Esophagus squamous epithelium (tissue), 5 donors: Measurements from ENCODE around the gene CD19. TPM values are rescaled to one million over a fixed set of nuclear protein-coding genes. Genes with fewer than 3 reads are reported as not detected.

Experiments
- DNase-seq: peaks from one replicate; lab custom pipeline; 2025; lab: John Stamatoyannopoulos, UW
- H3K27ac ChIP-seq, 4 donors: fragments of 200-600 bp; sonication (generic); one replicate each; pipeline ENCODE4 v1.5.1; 2016 to 2019; ENCODE audit warnings: mild to moderate bottlenecking in 1 of 4
- H3K27me3 ChIP-seq, 4 donors: fragments of 200-600 bp; sonication (generic); 1 replicate in 3 of 4; 2 replicates in 1 of 4; pipeline versions ENCODE4 v1.5.1 to v1.6.0; 2017 to 2021; ENCODE audit warnings: antibody characterized with exemption in 1 of 4
- H3K36me3 ChIP-seq, 3 donors: fragments of 200-600 bp; sonication (generic); one replicate each; pipeline ENCODE4 v1.5.1; 2016 to 2019
- H3K4me1 ChIP-seq, 3 donors: fragments of 200-600 bp; sonication (generic); one replicate each; pipeline ENCODE4 v1.5.1; 2017 to 2019
- H3K4me3 ChIP-seq, 4 donors: fragments of 200-600 bp; sonication (generic); 1 replicate in 3 of 4; 2 replicates in 1 of 4; pipeline ENCODE4 v1.5.1; 2016 to 2019; ENCODE audit warnings: mild to moderate bottlenecking in 2 of 4, moderate library complexity in 1 of 4
- H3K9me3 ChIP-seq, 3 donors: fragments of 200-600 bp; sonication (generic); one replicate each; pipeline ENCODE4 v1.5.1; 2016 to 2019
- CTCF ChIP-seq, 6 experiments: fragments of 450-650 bp in 4 of 6; fragments of 200-600 bp in 2 of 6; sonication (generic) in 2 of 6; IDR thresholded peaks; one replicate each; pipeline ENCODE4 v1.5.1; 2016 to 2019; ENCODE audit warnings: antibody characterized with exemption in 6 of 6, mild to moderate bottlenecking in 4 of 6, moderate library complexity in 4 of 6
- POLR2A ChIP-seq, 4 donors: fragments of 450-650 bp; IDR thresholded peaks; one replicate each; pipeline ENCODE4 v1.6.1; 2017; ENCODE audit warnings: antibody characterized with exemption in 4 of 4, mild to moderate bottlenecking in 4 of 4, moderate library complexity in 3 of 4
- WGBS, 2 donors: methylation state at CpG; one replicate each; pipeline ENCODE4 v1.1.5; 2018; 5-methylcytosine and 5-hydroxymethylcytosine counted together
- intact Hi-C: fragments of 100-400 bp; cut with DNase I; formaldehyde crosslinking; loops from one replicate; pipeline ENCODE4 v1.15.0; 2022
- total RNA-seq, 4 donors: library from RNA; depleted of rRNA; stranded (reverse); fragments of >200 nt; gene quantifications; one replicate each; pipeline ENCODE4 v1.1.0, GENCODE V29; 2016
- donor health status: DM: yes; HTN: yes; CAD: no.

CD19 gene
- total RNA-seq, 4 donors from 2014 or later = 0.19 to 0.42 TPM; not detected in 2

GRCh38 chr16:28891964-28892890, 39.5 kb upstream of the CD19 start:
- TF ChIP-seq POLR2A (IDR thresholded peaks at IDR 0.05) = no peak
- no peaks in the 10 kb centered on the region for H3K9me3 ChIP-seq
- no peak overlapping the region for H3K27ac ChIP-seq
- WGBS, 2 donors = 65 to 72% methylated on average over 10 to 13 of the region's 14 CpGs
- intact Hi-C loops = no loop called here
- DNase-seq = no peak
- H3K36me3 ChIP-seq = no peaks in the 10 kb centered on the region
- no peak overlapping the region for H3K4me3 ChIP-seq
- no peaks in the 10 kb centered on the region for H3K27me3 ChIP-seq
- no peaks in the 10 kb centered on the region for H3K4me1 ChIP-seq

DNA sequence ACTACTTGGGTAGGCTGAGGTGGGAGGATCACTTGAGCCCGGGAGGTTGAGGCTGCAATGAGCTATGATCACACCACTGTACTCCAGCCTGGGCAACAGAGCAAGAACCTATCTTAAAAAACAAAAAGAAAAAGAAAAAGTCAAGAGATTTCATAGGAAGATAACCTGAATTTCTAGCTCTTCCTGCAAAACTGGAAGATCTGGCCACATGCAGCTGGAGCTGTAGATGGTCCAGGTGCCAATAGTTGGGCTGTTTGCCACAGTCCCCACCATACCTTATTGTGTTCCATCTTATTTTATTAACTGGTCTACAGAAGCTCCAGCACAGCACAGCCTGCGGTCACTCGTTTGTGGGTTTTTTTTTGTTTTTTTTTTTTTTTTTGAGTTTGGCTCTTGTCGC, 38.5 kb upstream of the CD19 start:
- no peak for DNase-seq
- no peak for TF ChIP-seq POLR2A (IDR thresholded peaks at IDR 0.05)
- no peak for TF ChIP-seq CTCF (IDR thresholded peaks at IDR 0.05)
- Histone ChIP-seq H3K27ac (no peak overlapping the region), H3K36me3 (peaks cover 0 to 5% (median 0%) of the 10 kb centered on the region in 3 donors), H3K4me3 (no peak overlapping the region), H3K9me3 (no peaks in the 10 kb centered on the region), H3K4me1 (no peaks in the 10 kb centered on the region), H3K27me3 (no peaks in the 10 kb centered on the region)
- WGBS, 2 donors = 83 to 87% methylated on average over 4 of the region's 4 CpGs
- intact Hi-C loops = no loop called here

GRCh38 chr16:28895609-28896008, 36.2 kb upstream of the CD19 start:
- Histone ChIP-seq H3K4me1 (no peaks in the 10 kb centered on the region), H3K27me3 (no peaks in the 10 kb centered on the region), H3K27ac (no peak overlapping the region), H3K9me3 (no peaks in the 10 kb centered on the region), H3K36me3 (peaks cover 0 to 7% (median 0%) of the 10 kb centered on the region in 3 donors), H3K4me3 (no peak overlapping the region)
- intact Hi-C loops = no loop called here
- TF ChIP-seq CTCF (IDR thresholded peaks at IDR 0.05) = no peak
- no peak for TF ChIP-seq POLR2A (IDR thresholded peaks at IDR 0.05)
- DNase-seq = no peak
- WGBS, 2 donors = 82 to 87% methylated on average over 4 of the region's 4 CpGs

DNA sequence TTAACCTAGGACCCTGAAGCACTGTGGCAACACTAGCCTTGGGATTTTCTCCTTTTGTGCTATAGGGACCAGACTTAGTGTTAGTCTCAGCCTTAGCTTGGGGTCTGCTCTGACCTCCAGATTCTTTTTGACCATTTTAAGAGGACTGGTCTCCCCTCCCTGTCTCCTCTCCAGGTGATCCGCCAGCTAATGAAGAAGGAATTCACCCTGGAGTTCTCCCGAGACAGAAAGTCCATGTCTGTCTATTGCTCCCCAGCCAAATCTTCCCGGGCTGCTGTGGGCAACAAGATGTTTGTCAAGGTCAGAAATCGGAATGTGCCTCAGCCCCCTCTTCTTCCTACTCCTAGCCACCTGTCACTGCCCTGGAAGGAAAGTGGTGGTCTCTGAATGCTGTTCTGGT, 33.9 kb upstream of the CD19 start:
- WGBS, 2 donors = 67 to 87% methylated on average over 3 to 4 of the region's 4 CpGs
- Histone ChIP-seq H3K27me3 (no peaks in the 10 kb centered on the region), H3K9me3 (no peaks in the 10 kb centered on the region), H3K4me1 (no peaks in the 10 kb centered on the region), H3K36me3 (peaks cover 0 to 7% (median 0%) of the 10 kb centered on the region in 3 donors), H3K4me3 (no peak overlapping the region), H3K27ac (no peak overlapping the region)
- no peak for TF ChIP-seq POLR2A (IDR thresholded peaks at IDR 0.05)
- no peak for TF ChIP-seq CTCF (IDR thresholded peaks at IDR 0.05)
- DNase-seq = no peak
- intact Hi-C loops = no loop called here

GRCh38 chr16:28898266-28898665, 33.5 kb upstream of the CD19 start:
- H3K36me3 ChIP-seq = peaks cover 0 to 7% (median 0%) of the 10 kb centered on the region in 3 donors
- DNase-seq = no peak
- no peaks in the 10 kb centered on the region for H3K9me3 ChIP-seq
- intact Hi-C loops = no loop called here
- no peak overlapping the region for H3K4me3 ChIP-seq
- no peaks in the 10 kb centered on the region for H3K4me1 ChIP-seq
- H3K27me3 ChIP-seq = no peaks in the 10 kb centered on the region
- WGBS, 2 donors = 88% methylated on average over 4 of the region's 15 CpGs; no CpG with 5 or more reads in 1 of the 2 donors
- TF ChIP-seq POLR2A (IDR thresholded peaks at IDR 0.05) = no peak
- no peak for TF ChIP-seq CTCF (IDR thresholded peaks at IDR 0.05)
- H3K27ac ChIP-seq = no peak overlapping the region
